RWPE1 (cell line): ENCODE results near the gene APH1B.
"Not testable (repeated sequence)": the region's sequence is repeated elsewhere in the genome, so short reads cannot be mapped to it uniquely, and the experiment has no call there.

ENCODE experiments used
- CTCF ChIA-PET: fragments of 350-600 bp; sonication (Branson Sonifier 250); formaldehyde crosslinking; extraction: SDS; loops from one replicate; lab custom pipeline; 2021; lab: Yijun Ruan, JAX
- POLR2A ChIA-PET: fragments of 400-600 bp; formaldehyde crosslinking; extraction: SDS; loops from one replicate; lab custom pipeline; 2020; ENCODE audit warnings: antibody characterized with exemption; ENCODE audit not compliant: low non-redundant PET; lab: Yijun Ruan, JAX
- DNase-seq: peaks from one replicate; pipeline ENCODE4 v3.0.0; 2012; ENCODE audit warnings: low spot score
- H3K27ac ChIP-seq: fragments of 450-650 bp; 2 replicates; pipeline ENCODE4 v1.5.1; 2017
- CTCF ChIP-seq: fragments of 450-650 bp; conservative IDR thresholded peaks from 2 replicates; pipeline ENCODE4 v1.5.1; 2017; ENCODE audit warnings: low read depth, mild to moderate bottlenecking

Gene APH1B

DNA sequence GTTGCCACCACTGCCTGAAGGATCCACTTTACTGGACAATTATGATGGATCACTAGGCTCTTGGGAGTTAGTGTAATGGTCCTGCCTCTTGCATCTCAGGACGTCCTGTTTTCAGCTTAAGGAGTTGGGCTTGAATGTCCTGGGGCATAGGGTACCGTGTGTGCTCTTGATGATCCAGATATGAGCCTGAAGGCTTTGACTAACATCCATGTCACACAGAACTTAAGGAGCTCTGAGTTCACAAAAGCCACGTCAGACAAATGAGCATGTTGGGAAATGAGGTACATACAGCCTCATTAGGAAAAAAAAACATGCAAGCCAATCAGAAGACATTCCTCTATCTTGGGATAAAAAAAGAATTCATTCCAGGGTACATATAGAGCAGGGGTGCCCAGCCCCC lies 63.5 kb downstream of the APH1B start:
- ChIA-PET CTCF (no interaction called here), POLR2A (no interaction called here)
- TF ChIP-seq CTCF = no peak
- no peak overlapping the region for H3K27ac ChIP-seq
- peak; percentile 37 for DNase-seq

DNA sequence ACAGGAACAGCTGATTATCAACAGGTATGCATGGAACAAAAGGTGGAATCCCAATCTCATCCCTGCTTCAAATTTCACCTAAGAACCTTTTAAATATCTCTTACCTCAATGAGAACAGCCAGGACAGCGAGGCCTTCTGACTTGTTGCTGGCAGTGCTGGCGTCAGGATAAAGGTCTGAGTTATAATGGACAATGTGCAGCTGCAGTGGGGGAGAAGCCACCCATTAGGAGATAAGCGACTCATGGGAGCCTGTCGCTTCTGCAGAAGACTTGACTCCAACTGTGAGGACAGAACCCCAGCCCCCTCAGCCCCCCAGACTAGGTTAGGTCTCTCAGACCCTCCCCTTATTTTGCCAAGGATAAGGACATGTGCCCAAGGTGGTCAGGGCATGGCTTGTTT lies 64.5 kb downstream of the APH1B start:
- DNase-seq = no peak
- POLR2A ChIA-PET = no interaction called here
- H3K27ac ChIP-seq = no peak overlapping the region
- no peak for TF ChIP-seq CTCF
- CTCF ChIA-PET = no interaction called here

DNA sequence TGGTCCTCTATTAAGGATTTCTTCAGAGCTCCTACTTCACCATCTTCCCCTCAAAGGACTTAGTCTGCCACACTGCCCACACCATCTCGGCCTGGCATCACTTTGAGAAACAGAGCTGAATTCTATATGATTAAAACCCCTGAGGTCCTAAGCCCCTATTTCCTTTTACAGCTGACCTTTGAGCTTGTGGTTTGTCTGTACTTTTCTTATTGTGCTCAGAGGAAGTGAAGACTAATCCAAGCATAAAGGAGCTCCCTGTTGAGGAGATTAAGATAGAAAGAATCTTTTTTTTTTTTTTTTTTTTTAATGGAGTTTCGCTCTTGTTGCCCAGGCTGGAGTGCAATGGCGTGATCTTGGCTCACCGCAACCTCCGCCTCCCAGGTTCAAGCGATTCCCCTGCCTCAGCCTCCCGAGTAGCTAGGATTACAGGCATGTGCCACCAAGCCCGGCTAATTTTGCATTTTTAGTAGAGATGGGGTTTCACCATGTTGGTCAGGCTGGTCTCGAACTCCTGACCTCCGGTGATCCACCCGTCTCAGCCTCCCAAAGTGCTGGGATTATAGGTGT lies 65.7 kb downstream of the APH1B start:
- CTCF ChIA-PET, POLR2A ChIA-PET, DNase-seq, H3K27ac ChIP-seq: not testable (repeated sequence)

- CTCF ChIA-PET = no interaction called here
- no peak for DNase-seq
- H3K27ac ChIP-seq = peak overlapping the region; percentile 17; the same call in 1 of the 2 replicates
- no peak for TF ChIP-seq CTCF
- POLR2A ChIA-PET = no interaction called here
These were observed 67.5 kb downstream of the APH1B start for GRCh38 chr15:63344731-63345390.

DNA sequence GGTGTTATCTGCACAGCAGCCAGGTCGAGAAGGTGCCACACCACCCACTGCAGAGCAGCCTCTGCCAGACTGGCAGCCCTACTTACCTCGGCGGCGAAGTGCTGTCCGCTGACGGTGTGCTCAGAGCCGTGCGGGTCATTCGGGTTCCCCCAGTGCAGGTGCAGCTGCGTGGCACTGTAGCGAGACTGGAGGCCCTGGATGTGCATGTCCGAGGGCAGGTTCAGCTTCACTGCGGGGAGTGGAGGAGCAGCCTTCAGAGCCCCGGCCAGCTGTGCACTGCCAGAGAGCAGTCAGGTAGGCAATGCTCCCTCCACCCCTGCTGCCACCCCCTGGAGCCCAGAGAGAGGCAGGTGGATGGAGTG lies 68.0 kb downstream of the APH1B start:
- ChIA-PET CTCF (no interaction called here), POLR2A (no interaction called here)
- H3K27ac ChIP-seq = peak overlapping the region; percentile 17; the same call in 1 of the 2 replicates
- TF ChIP-seq CTCF = no peak
- no peak for DNase-seq

- POLR2A ChIA-PET = no interaction called here
- DNase-seq = no peak
- peak overlapping the region; percentile 1; the same call in 1 of the 2 replicates for H3K27ac ChIP-seq
- no peak for TF ChIP-seq CTCF
- CTCF ChIA-PET = no interaction called here
These were observed 69.9 kb downstream of the APH1B start for GRCh38 chr15:63347074-63347857.

GRCh38 chr15:63348392-63348791 lies 71.0 kb downstream of the APH1B start:
- CTCF ChIA-PET = no interaction called here
- no peak for TF ChIP-seq CTCF

More at GRCh38 chr15:63348392-63348791, 71.0 kb downstream of the APH1B start:
- POLR2A ChIA-PET = no interaction called here
- peak overlapping the region; percentile 87 for H3K27ac ChIP-seq
- DNase-seq = peak; percentile 79
